CD8-positive, alpha-beta memory T cell (primary cell): ENCODE measurements around the gene SETD5. TPM values are rescaled to one million over a fixed set of nuclear protein-coding genes. Genes with fewer than 3 reads are reported as not detected.

Source experiments
- CTCF ChIA-PET: fragments of 350-600 bp; sonication (Branson Sonifier 250); formaldehyde crosslinking; loops from one replicate; lab custom pipeline; 2021; ENCODE audit warnings: antibody characterized with exemption; lab: Charles Lee
- POLR2A ChIA-PET: fragments of 350-600 bp; sonication (Branson Sonifier 250); formaldehyde crosslinking; loops from one replicate; lab custom pipeline; 2021; ENCODE audit warnings: antibody characterized with exemption; lab: Charles Lee
- DNase-seq, 5 donors: peaks; one replicate each; pipeline versions ENCODE4 v3.0.0 to v3.0.0-alpha.2; 2020 to 2022; ENCODE audit warnings: mixed read lengths in 1 of 5
- H3K27ac ChIP-seq: one replicate; pipeline ENCODE4 v1.7.0; 2013; ENCODE audit warnings: low read depth, mild to moderate bottlenecking, low read length, moderate library complexity
- H3K27me3 ChIP-seq: 2 replicates; pipeline ENCODE4 v1.7.0; 2013; ENCODE audit warnings: low read length, mild to moderate bottlenecking; ENCODE audit not compliant: insufficient read depth, poor library complexity, severe bottlenecking
- H3K36me3 ChIP-seq: 2 replicates; pipeline ENCODE4 v1.7.0; 2013; ENCODE audit warnings: mild to moderate bottlenecking, low read length, moderate library complexity; ENCODE audit not compliant: insufficient read depth
- H3K4me1 ChIP-seq: 2 replicates; pipeline ENCODE4 v1.7.0; 2013; ENCODE audit warnings: mild to moderate bottlenecking, low read length, moderate library complexity; ENCODE audit not compliant: insufficient read depth
- H3K4me3 ChIP-seq: 2 replicates; pipeline ENCODE4 v1.7.0; 2013; ENCODE audit warnings: mild to moderate bottlenecking, low read length
- H3K9me3 ChIP-seq: 2 replicates; pipeline ENCODE4 v1.7.0; 2013; ENCODE audit warnings: mild to moderate bottlenecking, low read length
- H3K27ac Mint-ChIP-seq, 8 donors: one replicate each; pipeline ENCODE4 v1.8.0; 2020 to 2021; ENCODE audit warnings: mixed read lengths in 8 of 8, mild to moderate bottlenecking in 6 of 8, inconsistent platforms in 3 of 8, moderate library complexity in 3 of 8
- H3K27me3 Mint-ChIP-seq, 2 donors: one replicate each; pipeline ENCODE4 v1.8.0; 2020 to 2021; ENCODE audit warnings: mixed read lengths in 2 of 2, mild to moderate bottlenecking in 1 of 2, moderate library complexity in 1 of 2
- H3K36me3 Mint-ChIP-seq, 3 donors: one replicate each; pipeline ENCODE4 v1.8.0; 2020 to 2021; ENCODE audit warnings: mixed read lengths in 3 of 3, inconsistent platforms in 1 of 3, mild to moderate bottlenecking in 1 of 3
- H3K4me1 Mint-ChIP-seq, 3 donors: one replicate each; pipeline ENCODE4 v1.8.0; 2020 to 2021; ENCODE audit warnings: mixed read lengths in 3 of 3, inconsistent platforms in 1 of 3, mild to moderate bottlenecking in 1 of 3
- H3K4me3 Mint-ChIP-seq, 7 donors: one replicate each; pipeline ENCODE4 v1.8.0; 2020 to 2021; ENCODE audit warnings: mixed read lengths in 7 of 7, mild to moderate bottlenecking in 6 of 7, moderate library complexity in 4 of 7, inconsistent platforms in 2 of 7
- H3K9me3 Mint-ChIP-seq, 5 donors: one replicate each; pipeline ENCODE4 v1.8.0; 2020 to 2022; ENCODE audit warnings: mixed read lengths in 5 of 5, mild to moderate bottlenecking in 3 of 5, moderate library complexity in 2 of 5, inconsistent platforms in 1 of 5
- polyA plus RNA-seq: library from polyadenylated mRNA; unstranded; fragments of 300-500 nt; fragmentation: Illumina TruSeq; gene quantifications from one replicate; pipeline ENCODE4 v1.2.3, GENCODE V29; 2021
- total RNA-seq, 2 experiments: library from RNA; stranded (reverse); gene quantifications; one replicate each; pipeline ENCODE4 v1.2.3, GENCODE V29; 2021

The SETD5 gene
- total and polyA plus RNA-seq, 3 experiments from 2014 or later, result 40.0 to 97.2 (median 89.8) TPM

GRCh38 chr3:9402410-9403228, 5.2 kb downstream of the SETD5 start:
- Histone ChIP-seq H3K4me3 (no peak overlapping the region), H3K4me1 (peaks cover 77% of the 10 kb centered on the region), H3K9me3 (no peaks in the 10 kb centered on the region), H3K36me3 (no peaks in the 10 kb centered on the region), H3K27ac (peak overlapping the region; percentile 38), H3K27me3 (no peaks in the 10 kb centered on the region)
- peak overlapping the region in 7 of 8 donors; percentile 13 to 85 (median 50) for H3K27ac Mint-ChIP-seq
- peak overlapping the region; percentile 1 to 58 (median 29) for H3K4me3 Mint-ChIP-seq
- H3K4me1 Mint-ChIP-seq, result peaks cover 78 to 94% (median 91%) of the 10 kb centered on the region in 3 donors
- ChIA-PET POLR2A (no interaction called here), CTCF (interaction anchor here (1.4 to 2.8 kb wide), 3 partner anchors 18 to 49 kb away, joined by 3 to 8 read pairs (median 4); partner anchors contain the start of gene THUMPD3)
- peaks cover 0 to 1% (median 0%) of the 10 kb centered on the region in 5 donors for H3K9me3 Mint-ChIP-seq
- H3K27me3 Mint-ChIP-seq, result no peaks in the 10 kb centered on the region
- no peak for DNase-seq
- peaks cover 0 to 13% (median 0%) of the 10 kb centered on the region in 3 donors for H3K36me3 Mint-ChIP-seq

- Mint-ChIP-seq H3K4me3 (no peak overlapping the region), H3K4me1 (peaks cover 80 to 97% (median 96%) of the 10 kb centered on the region in 3 donors), H3K36me3 (peaks cover 0 to 7% (median 0%) of the 10 kb centered on the region in 3 donors), H3K9me3 (no peaks in the 10 kb centered on the region), H3K27ac (peak overlapping the region in 1 of 8 donors; percentile 50), H3K27me3 (no peaks in the 10 kb centered on the region)
- Histone ChIP-seq H3K9me3 (no peaks in the 10 kb centered on the region), H3K4me3 (no peak overlapping the region), H3K4me1 (peaks cover 81% of the 10 kb centered on the region), H3K36me3 (no peaks in the 10 kb centered on the region), H3K27me3 (no peaks in the 10 kb centered on the region), H3K27ac (peak overlapping the region; percentile 38)
- CTCF ChIA-PET, result interaction anchor here (1.4 to 2.8 kb wide), 2 partner anchors 17 to 40 kb away, joined by 3 to 8 read pairs; partner anchors contain the start of gene THUMPD3
- POLR2A ChIA-PET, result no interaction called here
- no peak for DNase-seq
Observed at GRCh38 chr3:9403463-9403862, 6.0 kb downstream of the SETD5 start.

GRCh38 chr3:9404680-9405079, 7.3 kb downstream of the SETD5 start:
- H3K36me3 ChIP-seq, result no peaks in the 10 kb centered on the region
- Mint-ChIP-seq H3K4me1 (peaks cover 78 to 97% (median 96%) of the 10 kb centered on the region in 3 donors), H3K27me3 (no peaks in the 10 kb centered on the region), H3K4me3 (peak overlapping the region; percentile 4 to 72 (median 41)), H3K36me3 (peaks cover 0 to 5% (median 0%) of the 10 kb centered on the region in 3 donors), H3K9me3 (no peaks in the 10 kb centered on the region), H3K27ac (peak overlapping the region; percentile 17 to 83 (median 52))
- H3K9me3 ChIP-seq, result no peaks in the 10 kb centered on the region
- H3K4me3 ChIP-seq, result no peak overlapping the region
- no peak for DNase-seq
- H3K27me3 ChIP-seq, result no peaks in the 10 kb centered on the region
- H3K27ac ChIP-seq, result no peak overlapping the region
- H3K4me1 ChIP-seq, result peaks cover 79% of the 10 kb centered on the region
- POLR2A ChIA-PET, result interaction anchor here (0.6 to 1.4 kb wide), 3 partner anchors 8 to 16 kb away, joined by 3 to 4 read pairs (median 3); no protein-coding TSS in a partner anchor
- CTCF ChIA-PET, result interaction anchor here (0.8 to 2.8 kb wide), 6 partner anchors 9 to 51 kb away, joined by 3 to 8 read pairs (median 5); partner anchors contain the start of gene THUMPD3

GRCh38 chr3:9405756-9406155, 8.3 kb downstream of the SETD5 start:
- H3K9me3 Mint-ChIP-seq, result no peaks in the 10 kb centered on the region
- no peak overlapping the region for H3K27ac ChIP-seq
- H3K4me3 Mint-ChIP-seq, result peak overlapping the region in 3 of 7 donors; percentile 4 to 16 (median 4)
- H3K27ac Mint-ChIP-seq, result peak overlapping the region in 4 of 8 donors; percentile 1 to 22 (median 10)
- H3K9me3 ChIP-seq, result no peaks in the 10 kb centered on the region
- no peaks in the 10 kb centered on the region for H3K27me3 Mint-ChIP-seq
- ChIA-PET CTCF (interaction anchor here (1.1 to 1.4 kb wide), 3 partner anchors 10 to 52 kb away, joined by 3 to 7 read pairs (median 7); partner anchors contain the start of gene THUMPD3), POLR2A (interaction anchor here (1.2 kb wide), 1 partner anchor 9 kb away, joined by 3 read pairs; no protein-coding TSS in a partner anchor)
- no peak for DNase-seq
- peaks cover 78 to 96% (median 95%) of the 10 kb centered on the region in 3 donors for H3K4me1 Mint-ChIP-seq
- peaks cover 80% of the 10 kb centered on the region for H3K4me1 ChIP-seq
- H3K36me3 Mint-ChIP-seq, result peaks cover 0 to 6% (median 0%) of the 10 kb centered on the region in 3 donors
- H3K4me3 ChIP-seq, result no peak overlapping the region
- no peaks in the 10 kb centered on the region for H3K36me3 ChIP-seq
- H3K27me3 ChIP-seq, result no peaks in the 10 kb centered on the region

- H3K4me1 ChIP-seq, result peaks cover 70% of the 10 kb centered on the region
- no peak for DNase-seq
- no peaks in the 10 kb centered on the region for H3K9me3 ChIP-seq
- no peak overlapping the region for H3K27ac ChIP-seq
- H3K27me3 ChIP-seq, result no peaks in the 10 kb centered on the region
- Mint-ChIP-seq H3K27me3 (no peaks in the 10 kb centered on the region), H3K9me3 (no peaks in the 10 kb centered on the region), H3K36me3 (peaks cover 0 to 6% (median 0%) of the 10 kb centered on the region in 3 donors), H3K4me3 (peak overlapping the region in 2 of 7 donors; percentile 8 to 12), H3K4me1 (peaks cover 70 to 95% (median 85%) of the 10 kb centered on the region in 3 donors), H3K27ac (peak overlapping the region in 5 of 8 donors; percentile 29 to 70 (median 37))
- ChIA-PET POLR2A (no interaction called here), CTCF (no interaction called here)
- H3K36me3 ChIP-seq, result no peaks in the 10 kb centered on the region
- H3K4me3 ChIP-seq, result no peak overlapping the region
Observed at GRCh38 chr3:9406856-9407626, 9.6 kb downstream of the SETD5 start.

- ChIA-PET POLR2A (no interaction called here), CTCF (interaction anchor here (1.6 kb wide), 1 partner anchor 46 kb away, joined by 3 read pairs; the partner anchor contains the start of gene THUMPD3)
- Mint-ChIP-seq H3K9me3 (no peaks in the 10 kb centered on the region), H3K4me1 (peaks cover 69 to 95% (median 85%) of the 10 kb centered on the region in 3 donors), H3K27ac (peak overlapping the region in 1 of 8 donors; percentile 20), H3K4me3 (no peak overlapping the region), H3K27me3 (no peaks in the 10 kb centered on the region), H3K36me3 (peaks cover 0 to 6% (median 0%) of the 10 kb centered on the region in 3 donors)
- H3K27me3 ChIP-seq, result no peaks in the 10 kb centered on the region
- H3K9me3 ChIP-seq, result no peaks in the 10 kb centered on the region
- no peak overlapping the region for H3K4me3 ChIP-seq
- H3K36me3 ChIP-seq, result no peaks in the 10 kb centered on the region
- H3K4me1 ChIP-seq, result peaks cover 69% of the 10 kb centered on the region
- DNase-seq, result no peak
- H3K27ac ChIP-seq, result no peak overlapping the region
Observed at GRCh38 chr3:9408061-9408460, 10.6 kb downstream of the SETD5 start.

- no peaks in the 10 kb centered on the region for H3K27me3 ChIP-seq
- CTCF ChIA-PET, result interaction anchor here (1.6 kb wide), 1 partner anchor 46 kb away, joined by 3 read pairs; the partner anchor contains the start of gene THUMPD3
- peaks cover 67 to 95% (median 85%) of the 10 kb centered on the region in 3 donors for H3K4me1 Mint-ChIP-seq
- H3K27ac ChIP-seq, result no peak overlapping the region
- H3K36me3 Mint-ChIP-seq, result peaks cover 0 to 8% (median 3%) of the 10 kb centered on the region in 3 donors
- POLR2A ChIA-PET, result no interaction called here
- H3K9me3 ChIP-seq, result no peaks in the 10 kb centered on the region
- no peaks in the 10 kb centered on the region for H3K36me3 ChIP-seq
- H3K27me3 Mint-ChIP-seq, result no peaks in the 10 kb centered on the region
- H3K4me3 Mint-ChIP-seq, result no peak overlapping the region
- peak overlapping the region in 3 of 8 donors; percentile 35 to 91 (median 36) for H3K27ac Mint-ChIP-seq
- no peak overlapping the region for H3K4me3 ChIP-seq
- no peak for DNase-seq
- H3K4me1 ChIP-seq, result peaks cover 64% of the 10 kb centered on the region
- H3K9me3 Mint-ChIP-seq, result no peaks in the 10 kb centered on the region
Observed at GRCh38 chr3:9408546-9408945, 11.1 kb downstream of the SETD5 start.
